ENCODE results near the gene MAGI2.

Gene MAGI2

DNA sequence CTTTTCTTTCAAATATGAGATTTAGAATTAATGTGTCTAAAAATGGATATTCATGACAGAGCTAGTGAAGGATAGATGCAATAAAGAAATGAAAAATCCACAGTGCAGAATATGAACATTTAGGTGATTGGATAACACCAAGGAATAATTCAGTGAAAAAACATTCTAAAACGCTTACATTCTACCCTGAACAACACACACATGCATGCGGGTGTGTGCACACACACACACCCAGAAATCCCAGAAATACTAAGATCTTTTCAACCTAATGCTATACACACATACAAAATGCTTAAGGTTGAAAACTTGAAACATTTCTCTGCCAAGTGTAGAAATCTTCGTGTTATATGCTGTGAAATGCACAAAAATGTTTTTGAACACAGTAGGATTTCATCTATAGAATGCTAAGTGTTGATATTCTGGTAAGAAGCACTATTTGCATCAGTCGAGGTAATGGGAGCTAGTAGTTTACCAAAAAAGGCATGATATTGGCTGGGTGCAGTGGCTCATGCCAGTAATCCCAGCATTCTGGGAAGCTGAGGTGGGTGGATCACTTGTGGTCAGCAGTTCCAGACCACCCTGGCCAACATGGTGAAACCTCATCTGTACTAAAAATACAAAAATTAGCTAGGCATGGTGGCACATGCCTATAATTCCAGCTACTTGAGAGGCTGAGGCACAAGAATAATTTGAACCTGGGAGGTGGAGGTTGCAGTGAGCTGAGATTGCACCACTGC is 1054.3 kb downstream of the MAGI2 start:
- no peaks in the 10 kb centered on the region for H3K4me1 ChIP-seq (ENCODE audit: control insufficient read depth, low read length)
- no peak overlapping the region for H3K4me2 ChIP-seq (ENCODE audit: low read length)
- H3K9me2 ChIP-seq (replicated peaks; ENCODE audit: control insufficient read depth, low read length) = no peaks in the 10 kb centered on the region
- H3K9me3 ChIP-seq (ENCODE audit: control insufficient read depth, insufficient read depth, low read length) = no peaks in the 10 kb centered on the region
- peaks cover 5% of the 10 kb centered on the region for H3K27me3 ChIP-seq (ENCODE audit: control insufficient read depth, low read length)
- no peak overlapping the region for H3K4me3 ChIP-seq (ENCODE audit: low read length)
- H4K20me1 ChIP-seq (ENCODE audit: control insufficient read depth, insufficient read depth, low read depth, low read length) = no peaks in the 10 kb centered on the region
- H3F3A ChIP-seq (ENCODE audit: control insufficient read depth, insufficient read depth) = no peaks in the 10 kb centered on the region
- no peak overlapping the region for H3K27ac ChIP-seq (ENCODE audit: low read depth, low read length)
- TF ChIP-seq, protein P1, sequence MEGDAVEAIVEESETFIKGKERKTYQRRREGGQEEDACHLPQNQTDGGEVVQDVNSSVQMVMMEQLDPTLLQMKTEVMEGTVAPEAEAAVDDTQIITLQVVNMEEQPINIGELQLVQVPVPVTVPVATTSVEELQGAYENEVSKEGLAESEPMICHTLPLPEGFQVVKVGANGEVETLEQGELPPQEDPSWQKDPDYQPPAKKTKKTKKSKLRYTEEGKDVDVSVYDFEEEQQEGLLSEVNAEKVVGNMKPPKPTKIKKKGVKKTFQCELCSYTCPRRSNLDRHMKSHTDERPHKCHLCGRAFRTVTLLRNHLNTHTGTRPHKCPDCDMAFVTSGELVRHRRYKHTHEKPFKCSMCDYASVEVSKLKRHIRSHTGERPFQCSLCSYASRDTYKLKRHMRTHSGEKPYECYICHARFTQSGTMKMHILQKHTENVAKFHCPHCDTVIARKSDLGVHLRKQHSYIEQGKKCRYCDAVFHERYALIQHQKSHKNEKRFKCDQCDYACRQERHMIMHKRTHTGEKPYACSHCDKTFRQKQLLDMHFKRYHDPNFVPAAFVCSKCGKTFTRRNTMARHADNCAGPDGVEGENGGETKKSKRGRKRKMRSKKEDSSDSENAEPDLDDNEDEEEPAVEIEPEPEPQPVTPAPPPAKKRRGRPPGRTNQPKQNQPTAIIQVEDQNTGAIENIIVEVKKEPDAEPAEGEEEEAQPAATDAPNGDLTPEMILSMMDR (IDR thresholded peaks at IDR 0.05; ENCODE audit: low read depth, low read length, poor library complexity, severe bottlenecking) = no peak
- no peak for TF ChIP-seq EZH2phosphoT487 (IDR thresholded peaks at IDR 0.05; ENCODE audit: borderline replicate concordance, low read length)
- H3K79me2 ChIP-seq (ENCODE audit: control insufficient read depth, low read length) = no peaks in the 10 kb centered on the region
- no peaks in the 10 kb centered on the region for H3K36me3 ChIP-seq (ENCODE audit: control insufficient read depth, low read length)

DNA sequence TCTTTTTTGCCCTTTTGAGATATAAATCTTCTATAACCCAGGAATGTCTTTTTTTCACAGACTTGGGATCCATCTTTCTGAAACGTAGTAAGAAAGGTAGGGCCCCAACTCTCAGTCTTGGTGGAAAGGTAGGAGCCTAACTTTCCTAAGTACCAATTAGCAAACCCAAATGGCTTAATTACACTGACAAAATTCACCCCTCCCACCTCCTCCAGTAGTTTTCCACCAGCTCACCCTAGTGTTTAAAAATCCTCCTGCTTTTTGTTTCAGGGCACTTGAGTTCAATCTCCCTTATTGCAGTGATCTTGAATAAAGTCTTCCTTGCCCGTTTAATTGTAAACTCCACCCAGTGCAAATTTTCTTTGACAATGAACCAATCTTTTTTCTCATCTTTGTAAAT is 1054.9 kb downstream of the MAGI2 start:
- H3K79me2 ChIP-seq (ENCODE audit: control insufficient read depth, low read length) = no peaks in the 10 kb centered on the region
- H3K27ac ChIP-seq (ENCODE audit: low read depth, low read length) = no peak overlapping the region
- no peaks in the 10 kb centered on the region for H4K20me1 ChIP-seq (ENCODE audit: control insufficient read depth, insufficient read depth, low read depth, low read length)
- no peaks in the 10 kb centered on the region for H3F3A ChIP-seq (ENCODE audit: control insufficient read depth, insufficient read depth)
- TF ChIP-seq, protein P1 (IDR thresholded peaks at IDR 0.05; ENCODE audit: low read depth, low read length, poor library complexity, severe bottlenecking) = no peak
- peaks cover 5% of the 10 kb centered on the region for H3K27me3 ChIP-seq (ENCODE audit: control insufficient read depth, low read length)
- H3K4me2 ChIP-seq (ENCODE audit: low read length) = no peak overlapping the region
- no peak overlapping the region for H3K4me3 ChIP-seq (ENCODE audit: low read length)
- H3K4me1 ChIP-seq (ENCODE audit: control insufficient read depth, low read length) = no peaks in the 10 kb centered on the region
- H3K9me2 ChIP-seq (replicated peaks; ENCODE audit: control insufficient read depth, low read length) = no peaks in the 10 kb centered on the region
- H3K36me3 ChIP-seq (ENCODE audit: control insufficient read depth, low read length) = no peaks in the 10 kb centered on the region
- H3K9me3 ChIP-seq (ENCODE audit: control insufficient read depth, insufficient read depth, low read length) = no peaks in the 10 kb centered on the region

DNA sequence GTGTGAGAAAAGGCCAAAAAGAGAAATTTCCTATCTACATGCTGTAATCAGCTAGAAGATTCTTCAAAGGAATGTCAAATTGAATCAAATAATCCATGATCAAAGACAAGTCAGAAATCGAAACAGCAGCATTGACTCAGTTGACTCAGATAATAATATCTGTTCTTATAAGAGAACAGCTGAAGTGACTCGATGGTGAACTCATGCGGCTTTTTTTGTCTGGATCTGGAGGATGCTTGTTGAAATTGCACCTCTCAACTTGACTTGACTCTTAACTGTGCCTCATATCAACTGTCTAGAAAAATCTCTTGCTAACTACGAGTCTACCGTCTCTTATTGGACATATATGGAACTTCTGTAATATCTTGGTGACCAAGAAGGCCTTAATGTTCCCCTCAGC is 1055.4 kb downstream of the MAGI2 start:
- Histone ChIP-seq H3K9me3 (ENCODE audit: control insufficient read depth, insufficient read depth, low read length) (no peaks in the 10 kb centered on the region), H4K20me1 (ENCODE audit: control insufficient read depth, insufficient read depth, low read depth, low read length) (no peaks in the 10 kb centered on the region), H3K4me2 (ENCODE audit: low read length) (no peak overlapping the region), H3K4me1 (ENCODE audit: control insufficient read depth, low read length) (no peaks in the 10 kb centered on the region), H3K36me3 (ENCODE audit: control insufficient read depth, low read length) (no peaks in the 10 kb centered on the region), H3K27ac (ENCODE audit: low read depth, low read length) (no peak overlapping the region), H3K9me2 (replicated peaks; ENCODE audit: control insufficient read depth, low read length) (no peaks in the 10 kb centered on the region), H3K4me3 (ENCODE audit: low read length) (no peak overlapping the region), H3K27me3 (ENCODE audit: control insufficient read depth, low read length) (peaks cover 5% of the 10 kb centered on the region), H3F3A (ENCODE audit: control insufficient read depth, insufficient read depth) (no peaks in the 10 kb centered on the region), H3K79me2 (ENCODE audit: control insufficient read depth, low read length) (no peaks in the 10 kb centered on the region)
- TF ChIP-seq, protein P1 (IDR thresholded peaks at IDR 0.05; ENCODE audit: low read depth, low read length, poor library complexity, severe bottlenecking) = no peak
- TF ChIP-seq EZH2phosphoT487 (IDR thresholded peaks at IDR 0.05; ENCODE audit: borderline replicate concordance, low read length) = no peak
